ENCODE measurements around the gene TRNAU1AP.
"Not testable (repeated sequence)": the region's sequence is repeated elsewhere in the genome, so short reads cannot be mapped to it uniquely, and the experiment has no call there.

TRNAU1AP gene

GRCh38 chr1:28518000-28518744, 34.7 kb upstream of the TRNAU1AP start:
- TF ChIP-seq ZFX (IDR thresholded peaks at IDR 0.05): peak; percentile 91
- peak; percentile 98 for TF ChIP-seq CTCF (conservative IDR thresholded peaks at IDR 0.05)
- H3K27ac ChIP-seq: peak overlapping the region; percentile 93

GRCh38 chr1:28518745-28519341, 34.0 kb upstream of the TRNAU1AP start:
- TF ChIP-seq CTCF (conservative IDR thresholded peaks at IDR 0.05) (no peak), ZFX (IDR thresholded peaks at IDR 0.05) (no peak)
- peak overlapping the region; percentile 93 for H3K27ac ChIP-seq

- no peak for TF ChIP-seq ZFX (IDR thresholded peaks at IDR 0.05)
- no peak for TF ChIP-seq CTCF (conservative IDR thresholded peaks at IDR 0.05)
- H3K27ac ChIP-seq: peak overlapping the region; percentile 93
Measured at GRCh38 chr1:28519946-28520725, 32.7 kb upstream of the TRNAU1AP start.

- H3K27ac ChIP-seq: peak overlapping the region; percentile 93
Measured at GRCh38 chr1:28520796-28521195, 32.1 kb upstream of the TRNAU1AP start.

- no peak overlapping the region; the same call in 1 of the 2 replicates for H3K27ac ChIP-seq
- no peak for TF ChIP-seq ZFX (IDR thresholded peaks at IDR 0.05)
- no peak for TF ChIP-seq CTCF (conservative IDR thresholded peaks at IDR 0.05)
Measured at GRCh38 chr1:28521502-28522164, 31.3 kb upstream of the TRNAU1AP start.

GRCh38 chr1:28522537-28522936, 30.3 kb upstream of the TRNAU1AP start:
- H3K27ac ChIP-seq: not testable (repeated sequence)

GRCh38 chr1:28525002-28525642, 27.8 kb upstream of the TRNAU1AP start:
- H3K27ac ChIP-seq: peak overlapping the region; percentile 69

GRCh38 chr1:28526886-28527285, 26.0 kb upstream of the TRNAU1AP start:
- H3K27ac ChIP-seq: peak overlapping the region; percentile 69
- no peak for TF ChIP-seq CTCF (conservative IDR thresholded peaks at IDR 0.05)
- no peak for TF ChIP-seq ZFX (IDR thresholded peaks at IDR 0.05)
